ENCODE results near the gene SERPINA5. TPM values are rescaled to one million over a fixed set of nuclear protein-coding genes. Genes with fewer than 3 reads are reported as not detected.

The SERPINA5 gene
- total RNA-seq, 2 experiments from 2014 or later, result not detected

DNA sequence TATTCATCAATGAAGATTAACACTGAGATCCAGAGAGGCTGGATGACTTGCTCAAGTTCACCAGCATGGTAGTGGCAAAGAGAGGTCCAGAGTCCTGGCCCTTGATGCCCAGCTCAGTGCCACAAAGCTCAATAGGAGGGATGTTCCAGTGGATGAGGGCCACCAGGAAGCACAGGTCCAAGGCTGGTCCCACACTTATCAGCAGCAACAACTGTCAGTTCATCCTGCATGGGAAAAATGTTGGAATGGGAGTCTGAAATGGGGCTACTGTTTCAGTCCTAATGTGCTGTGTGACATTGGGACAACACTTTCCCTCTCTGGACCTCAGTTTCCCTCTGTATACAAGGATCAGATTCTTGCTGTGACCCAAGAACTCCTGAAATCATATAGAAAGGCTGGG lies 11.2 kb downstream of the SERPINA5 start:
- no peaks in the 10 kb centered on the region for H3K4me1 Mint-ChIP-seq
- ATAC-seq (no peak), DNase-seq (no peak)
- no peak overlapping the region for H3K4me3 Mint-ChIP-seq
- H3K27me3 Mint-ChIP-seq, result no peaks in the 10 kb centered on the region
- CTCF ChIA-PET, result no interaction called here
- no peaks in the 10 kb centered on the region for H3K36me3 Mint-ChIP-seq
- no peaks in the 10 kb centered on the region for H3K9me3 Mint-ChIP-seq (ENCODE audit: low read depth)
- H3K27ac Mint-ChIP-seq, result no peak overlapping the region

DNA sequence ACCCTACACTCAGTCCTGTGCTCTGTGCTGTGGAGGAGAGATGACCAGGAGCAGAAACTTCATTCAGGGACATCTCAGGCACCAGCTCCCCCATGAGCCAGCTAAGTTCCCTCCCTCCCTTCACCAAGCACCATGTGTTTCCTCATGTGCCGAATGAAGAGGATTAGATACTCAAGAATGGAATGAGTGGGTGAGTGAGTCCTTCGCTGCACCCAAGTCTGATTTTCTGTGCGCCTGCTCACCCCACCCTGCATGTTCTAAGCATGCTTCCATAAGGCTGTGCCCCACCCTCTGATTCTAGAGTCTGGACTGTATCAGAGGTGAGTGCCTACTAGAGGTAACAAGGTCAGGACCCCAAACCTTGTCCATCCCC lies 12.1 kb downstream of the SERPINA5 start:
- CTCF ChIA-PET, result no interaction called here
- H3K9me3 Mint-ChIP-seq (ENCODE audit: low read depth), result no peaks in the 10 kb centered on the region
- H3K27ac Mint-ChIP-seq, result no peak overlapping the region
- no peaks in the 10 kb centered on the region for H3K36me3 Mint-ChIP-seq
- no peak overlapping the region for H3K4me3 Mint-ChIP-seq
- DNase-seq (no peak), ATAC-seq (no peak)
- H3K4me1 Mint-ChIP-seq, result no peaks in the 10 kb centered on the region
- H3K27me3 Mint-ChIP-seq, result no peaks in the 10 kb centered on the region

DNA sequence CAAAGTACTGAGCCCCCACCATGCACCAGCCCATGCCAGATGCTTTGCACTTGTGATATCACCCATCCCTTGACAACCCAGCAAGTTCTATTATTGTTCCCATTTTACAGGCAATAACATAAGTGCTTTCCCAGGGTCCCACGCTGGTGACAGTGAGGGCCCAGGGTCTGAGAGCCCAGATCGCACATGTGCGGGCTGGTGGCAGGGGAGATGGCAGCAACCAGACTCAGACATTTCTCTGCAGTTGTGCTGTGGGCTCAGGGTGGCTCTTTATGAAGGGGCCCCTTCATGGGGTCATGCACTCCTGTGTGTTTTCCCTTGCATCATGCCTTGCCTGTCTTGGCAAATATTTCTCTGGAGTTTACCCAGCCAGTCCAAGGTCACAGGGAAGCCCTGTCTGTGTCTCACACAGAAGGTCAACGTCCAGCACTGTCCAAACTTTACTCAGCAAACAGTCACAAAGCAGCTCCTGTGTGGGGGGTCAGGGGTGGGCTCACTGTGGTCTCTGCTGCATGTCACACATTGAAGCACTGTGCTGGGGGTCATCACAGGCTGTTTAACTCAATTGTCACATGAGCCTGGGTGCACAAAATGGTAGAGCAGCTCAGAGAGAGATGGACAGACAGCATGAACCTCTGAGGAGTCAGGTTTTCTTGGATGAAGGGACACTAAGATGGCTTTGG lies 12.7 kb downstream of the SERPINA5 start:
- Mint-ChIP-seq H3K27ac (no peak overlapping the region), H3K4me1 (no peaks in the 10 kb centered on the region), H3K4me3 (no peak overlapping the region), H3K36me3 (no peaks in the 10 kb centered on the region), H3K9me3 (ENCODE audit: low read depth) (no peaks in the 10 kb centered on the region), H3K27me3 (no peaks in the 10 kb centered on the region)
- no peak for DNase-seq
- CTCF ChIA-PET, result no interaction called here
- no peak for ATAC-seq

DNA sequence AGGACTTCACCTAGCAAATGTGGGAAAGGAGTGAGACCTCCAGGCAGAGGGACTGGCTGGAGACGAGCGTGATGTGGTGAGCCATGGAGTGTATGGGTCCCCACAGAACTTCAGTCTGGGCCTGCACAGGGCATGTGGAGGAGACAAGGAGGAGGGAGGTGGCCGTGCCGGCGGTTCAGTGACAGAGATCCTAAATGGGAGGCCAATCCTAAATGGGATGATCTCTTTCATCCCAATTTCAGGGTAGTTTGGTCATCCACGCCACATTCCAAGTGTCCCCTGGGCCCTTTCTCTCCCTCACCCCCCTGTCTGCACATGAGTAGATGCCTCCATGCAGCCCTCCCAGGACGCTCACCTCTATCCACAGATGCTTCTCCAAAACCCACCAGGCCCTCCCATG lies 13.2 kb downstream of the SERPINA5 start:
- Mint-ChIP-seq H3K9me3 (ENCODE audit: low read depth) (no peaks in the 10 kb centered on the region), H3K27ac (no peak overlapping the region), H3K4me3 (no peak overlapping the region), H3K27me3 (no peaks in the 10 kb centered on the region), H3K36me3 (no peaks in the 10 kb centered on the region), H3K4me1 (no peaks in the 10 kb centered on the region)
- ATAC-seq (no peak), DNase-seq (no peak)
- CTCF ChIA-PET, result no interaction called here

DNA sequence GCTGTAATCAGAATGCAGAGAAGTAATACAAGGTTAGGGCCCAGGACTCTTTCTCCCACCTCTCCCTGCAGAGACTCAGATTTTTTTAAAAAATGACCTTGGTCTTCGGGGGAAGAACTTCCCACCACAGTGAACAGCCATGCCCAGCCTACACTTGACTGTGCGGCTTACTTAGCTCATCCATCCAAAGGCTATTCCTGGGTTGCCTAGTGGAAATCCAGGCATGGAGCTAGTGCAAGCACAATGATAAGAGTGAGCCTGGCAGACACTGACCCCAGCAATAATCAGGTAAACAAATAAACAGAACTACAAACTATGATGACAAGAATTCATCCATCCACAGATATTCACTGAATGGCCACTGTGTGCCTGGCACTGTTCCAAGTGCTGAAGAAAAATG lies 14.7 kb downstream of the SERPINA5 start:
- no peak overlapping the region for H3K4me3 Mint-ChIP-seq
- H3K4me1 Mint-ChIP-seq, result no peaks in the 10 kb centered on the region
- H3K27ac Mint-ChIP-seq, result no peak overlapping the region
- ATAC-seq (no peak), DNase-seq (no peak)
- no peaks in the 10 kb centered on the region for H3K27me3 Mint-ChIP-seq
- H3K9me3 Mint-ChIP-seq (ENCODE audit: low read depth), result no peaks in the 10 kb centered on the region
- H3K36me3 Mint-ChIP-seq, result no peaks in the 10 kb centered on the region
- CTCF ChIA-PET, result no interaction called here

DNA sequence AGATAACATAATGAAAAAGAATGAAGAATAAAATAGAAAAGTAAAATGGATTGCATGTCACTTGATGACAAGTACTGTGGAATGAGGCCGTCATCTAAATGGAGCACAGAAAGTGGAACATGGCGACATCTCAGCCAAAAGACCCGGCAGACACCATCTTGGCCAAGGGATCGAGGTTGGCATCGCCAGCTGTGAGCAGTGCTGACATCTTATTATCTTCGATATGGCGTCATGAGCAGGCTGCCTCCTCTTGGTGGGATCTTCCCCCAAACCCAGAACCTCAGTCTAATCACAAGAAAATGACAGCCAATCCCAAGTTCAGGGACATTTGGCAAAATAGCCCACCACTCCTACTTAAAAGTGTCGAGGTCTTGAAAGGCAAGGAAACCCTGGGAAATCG lies 15.1 kb downstream of the SERPINA5 start:
- ATAC-seq (no peak), DNase-seq (no peak)
- H3K36me3 Mint-ChIP-seq, result no peaks in the 10 kb centered on the region
- CTCF ChIA-PET, result no interaction called here
- H3K27ac Mint-ChIP-seq, result no peak overlapping the region
- H3K4me1 Mint-ChIP-seq, result no peaks in the 10 kb centered on the region
- no peaks in the 10 kb centered on the region for H3K9me3 Mint-ChIP-seq (ENCODE audit: low read depth)
- no peak overlapping the region for H3K4me3 Mint-ChIP-seq
- no peaks in the 10 kb centered on the region for H3K27me3 Mint-ChIP-seq

DNA sequence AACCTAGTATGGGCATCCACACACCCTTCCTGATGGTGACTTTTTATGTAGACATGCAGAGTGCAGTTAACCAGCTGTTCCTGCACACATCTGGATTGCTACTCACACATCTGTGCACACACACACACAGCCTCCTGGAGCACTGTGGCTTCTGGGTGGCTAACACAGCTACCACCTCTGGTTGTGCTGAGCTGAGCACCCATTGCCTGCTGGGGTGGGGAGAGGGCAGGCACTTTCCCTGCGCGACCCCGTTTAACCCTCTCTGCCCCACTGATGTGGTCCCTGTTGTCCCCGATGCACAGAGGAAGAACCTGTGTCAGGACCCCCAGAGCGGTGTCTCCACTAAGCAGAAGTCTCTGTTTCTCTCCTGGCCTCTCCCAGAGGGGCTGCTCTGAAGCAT lies 16.6 kb downstream of the SERPINA5 start:
- Mint-ChIP-seq H3K27ac (no peak overlapping the region), H3K9me3 (ENCODE audit: low read depth) (no peaks in the 10 kb centered on the region), H3K4me3 (no peak overlapping the region), H3K4me1 (no peaks in the 10 kb centered on the region), H3K27me3 (no peaks in the 10 kb centered on the region), H3K36me3 (no peaks in the 10 kb centered on the region)
- DNase-seq, result no peak
- CTCF ChIA-PET, result no interaction called here
- ATAC-seq, result no peak

DNA sequence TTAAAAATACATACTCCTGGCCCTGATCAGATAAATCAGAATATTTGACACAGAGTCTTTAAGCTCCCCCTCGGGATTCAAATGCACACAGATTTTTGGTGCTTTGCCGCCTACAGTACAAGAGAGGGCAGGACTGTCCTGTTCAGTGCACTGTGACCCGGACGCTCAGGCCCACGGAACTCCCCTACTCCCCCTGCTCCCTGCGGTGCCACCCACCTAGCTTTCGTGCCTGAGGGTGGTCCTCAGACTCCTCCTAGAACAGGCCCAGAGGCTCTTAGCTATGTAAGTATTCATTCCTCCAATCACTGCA lies 17.2 kb downstream of the SERPINA5 start:
- Mint-ChIP-seq H3K9me3 (ENCODE audit: low read depth) (no peaks in the 10 kb centered on the region), H3K27me3 (no peaks in the 10 kb centered on the region), H3K4me1 (no peaks in the 10 kb centered on the region), H3K36me3 (no peaks in the 10 kb centered on the region), H3K4me3 (no peak overlapping the region), H3K27ac (no peak overlapping the region)
- CTCF ChIA-PET, result no interaction called here
- ATAC-seq (no peak), DNase-seq (no peak)

DNA sequence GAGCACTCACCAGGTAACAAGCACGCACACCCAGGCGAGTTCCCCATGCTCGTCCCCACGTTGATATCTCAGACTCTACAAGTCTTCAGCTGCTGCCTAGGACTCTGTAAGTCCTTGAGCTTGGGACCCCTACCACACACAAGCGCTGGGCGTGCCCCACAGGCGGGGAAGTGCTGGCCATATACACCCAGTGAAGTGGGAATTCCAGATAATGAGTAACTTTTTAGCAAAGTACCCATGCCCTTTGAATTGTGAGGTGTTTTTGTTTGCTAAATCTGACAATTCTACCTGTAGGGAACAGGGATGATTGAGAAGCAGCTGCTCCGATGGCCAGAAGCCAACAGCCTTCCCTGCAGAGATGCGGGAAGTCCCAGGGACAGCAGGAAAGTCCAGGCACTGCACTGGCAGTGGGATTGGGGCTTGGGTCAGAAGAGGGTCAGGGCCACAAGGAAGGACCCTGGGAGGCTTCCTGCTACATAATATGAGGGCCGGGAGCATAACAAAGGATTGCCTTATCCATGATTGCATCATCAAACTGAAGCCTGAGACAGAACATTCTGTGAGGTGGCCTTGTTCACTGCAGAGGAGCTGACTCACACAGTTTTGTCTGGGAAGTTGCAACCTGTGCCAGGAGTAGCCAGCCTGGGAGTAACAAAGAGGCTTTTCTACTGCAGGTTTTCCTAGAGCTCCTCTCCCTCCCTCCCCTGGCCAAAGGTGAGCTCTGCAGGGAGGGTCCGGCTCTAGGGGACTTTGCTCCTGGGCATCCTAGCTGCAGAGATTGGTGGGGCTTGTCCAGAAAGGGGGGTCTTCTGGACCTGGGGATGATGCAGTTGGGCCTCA lies 17.8 kb downstream of the SERPINA5 start:
- H3K4me3 Mint-ChIP-seq, result no peak overlapping the region
- ATAC-seq (no peak), DNase-seq (no peak)
- H3K36me3 Mint-ChIP-seq, result no peaks in the 10 kb centered on the region
- no peaks in the 10 kb centered on the region for H3K4me1 Mint-ChIP-seq
- no peaks in the 10 kb centered on the region for H3K9me3 Mint-ChIP-seq (ENCODE audit: low read depth)
- H3K27me3 Mint-ChIP-seq, result no peaks in the 10 kb centered on the region
- CTCF ChIA-PET, result no interaction called here
- H3K27ac Mint-ChIP-seq, result no peak overlapping the region

DNA sequence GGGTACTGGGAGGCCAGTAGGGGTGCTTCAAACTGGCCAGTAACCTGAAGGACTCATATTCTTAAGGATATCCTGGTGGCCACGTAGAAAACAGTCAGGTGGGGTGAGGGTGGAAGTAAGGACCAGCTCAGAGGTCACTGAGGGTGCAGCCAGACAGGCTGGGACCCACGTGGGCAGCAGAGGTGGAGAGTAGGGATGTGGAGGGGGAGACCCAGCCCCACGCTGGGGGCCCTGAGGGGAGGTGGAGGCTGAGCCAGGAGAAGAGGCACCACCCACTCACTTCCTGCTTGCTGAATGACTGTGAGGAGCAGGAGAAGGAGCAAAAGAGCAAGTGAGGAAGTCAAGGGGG lies 18.4 kb downstream of the SERPINA5 start:
- Mint-ChIP-seq H3K27me3 (no peaks in the 10 kb centered on the region), H3K36me3 (no peaks in the 10 kb centered on the region), H3K4me3 (no peak overlapping the region), H3K27ac (no peak overlapping the region), H3K4me1 (no peaks in the 10 kb centered on the region), H3K9me3 (ENCODE audit: low read depth) (no peaks in the 10 kb centered on the region)
- no peak for ATAC-seq
- CTCF ChIA-PET, result no interaction called here
- DNase-seq, result no peak

DNA sequence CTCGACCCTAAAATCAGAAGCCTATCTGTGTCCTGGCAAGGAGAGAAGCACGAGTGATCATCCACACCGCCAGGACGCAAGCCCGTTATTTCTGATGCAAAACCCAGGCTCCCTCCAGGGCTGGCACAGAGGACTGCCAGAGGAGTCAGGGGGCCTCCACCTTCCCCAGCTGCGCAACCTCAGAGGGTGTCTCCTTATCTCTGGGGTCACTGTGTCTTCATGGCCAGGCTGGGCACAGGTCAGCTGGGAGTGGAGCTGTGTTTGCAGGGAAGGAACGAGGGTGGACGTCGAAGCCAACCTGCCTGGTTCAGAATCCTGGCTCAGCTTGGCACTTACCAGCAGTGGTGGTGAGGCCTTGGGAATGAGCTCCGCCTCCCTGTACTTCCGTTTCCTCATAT lies 18.9 kb downstream of the SERPINA5 start:
- H3K27me3 Mint-ChIP-seq, result no peaks in the 10 kb centered on the region
- H3K9me3 Mint-ChIP-seq (ENCODE audit: low read depth), result no peaks in the 10 kb centered on the region
- ATAC-seq (no peak), DNase-seq (no peak)
- no peaks in the 10 kb centered on the region for H3K36me3 Mint-ChIP-seq
- H3K4me3 Mint-ChIP-seq, result no peak overlapping the region
- H3K27ac Mint-ChIP-seq, result no peak overlapping the region
- no peaks in the 10 kb centered on the region for H3K4me1 Mint-ChIP-seq
- CTCF ChIA-PET, result no interaction called here

DNA sequence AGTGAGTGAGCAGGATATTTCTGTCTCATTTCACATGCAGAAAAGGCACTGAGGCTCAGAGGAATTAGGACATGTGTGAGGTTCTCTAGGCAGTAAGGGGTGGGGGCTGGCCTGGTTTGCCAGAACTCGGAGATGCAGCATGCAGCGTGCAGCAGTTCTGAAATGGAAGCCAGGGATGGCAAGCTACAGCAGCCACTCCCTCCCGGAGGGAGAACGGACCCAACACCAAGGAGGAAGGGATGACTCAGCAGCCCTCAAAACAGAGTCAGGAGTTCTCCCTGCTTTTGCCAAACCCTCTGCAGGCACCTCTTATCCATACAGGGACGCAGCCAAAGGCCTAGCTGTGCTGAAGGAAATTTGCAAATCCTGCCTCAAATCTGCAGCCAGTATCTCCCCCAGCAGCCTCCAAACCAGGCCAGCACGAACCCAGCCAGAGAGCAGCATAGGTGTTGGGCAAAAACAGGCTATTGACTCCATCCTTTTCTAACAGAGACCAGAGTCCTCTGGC lies 20.7 kb downstream of the SERPINA5 start:
- CTCF ChIA-PET, result no interaction called here
- DNase-seq, result no peak
- Mint-ChIP-seq H3K4me1 (no peaks in the 10 kb centered on the region), H3K27me3 (no peaks in the 10 kb centered on the region), H3K4me3 (no peak overlapping the region), H3K9me3 (ENCODE audit: low read depth) (no peaks in the 10 kb centered on the region), H3K27ac (no peak overlapping the region), H3K36me3 (no peaks in the 10 kb centered on the region)
- ATAC-seq, result no peak

DNA sequence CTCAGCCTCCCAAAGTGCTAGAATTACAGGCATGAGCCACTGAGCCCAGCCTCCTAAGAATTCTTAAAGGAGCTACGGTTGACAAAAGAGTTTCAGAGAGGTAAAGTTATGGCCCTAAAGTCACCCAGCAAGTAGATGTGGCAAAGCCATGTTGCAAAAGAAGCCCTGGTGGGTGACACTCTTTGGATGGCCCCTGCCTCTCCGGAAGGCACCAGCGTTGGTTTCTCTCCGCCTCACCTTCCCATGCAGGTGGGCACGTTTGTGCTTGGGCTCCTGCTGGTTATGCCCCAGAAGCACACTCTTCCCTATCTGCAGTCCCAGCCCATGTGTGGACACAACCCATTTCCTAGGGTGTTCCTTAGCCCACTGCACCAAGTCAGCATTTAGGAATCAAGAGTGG lies 21.5 kb downstream of the SERPINA5 start:
- CTCF ChIA-PET, result no interaction called here
- ATAC-seq, result no peak
- H3K27ac Mint-ChIP-seq, result no peak overlapping the region
- no peak for DNase-seq
- H3K27me3 Mint-ChIP-seq, result no peaks in the 10 kb centered on the region
- no peaks in the 10 kb centered on the region for H3K9me3 Mint-ChIP-seq (ENCODE audit: low read depth)
- H3K4me1 Mint-ChIP-seq, result no peaks in the 10 kb centered on the region
- no peak overlapping the region for H3K4me3 Mint-ChIP-seq
- H3K36me3 Mint-ChIP-seq, result no peaks in the 10 kb centered on the region

DNA sequence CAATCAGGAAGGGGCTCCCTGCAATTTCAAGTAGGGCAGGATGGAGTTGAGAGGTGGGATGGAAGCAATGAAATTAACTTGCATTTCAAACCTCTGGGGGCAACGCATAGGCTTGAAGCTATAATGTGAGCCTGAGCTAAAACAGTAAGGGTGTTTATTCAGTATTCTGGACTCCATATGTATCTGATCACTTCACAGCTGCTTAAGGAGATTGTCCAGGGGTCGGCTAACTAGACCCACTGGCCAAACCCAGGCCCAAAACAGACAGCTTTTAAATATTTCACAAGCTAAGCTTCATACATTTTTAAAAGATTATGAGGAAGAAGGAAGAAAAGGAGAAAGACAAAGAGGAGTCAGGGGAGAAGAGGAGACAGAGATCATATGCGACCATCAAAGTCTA lies 24.1 kb downstream of the SERPINA5 start:
- CTCF ChIA-PET, result no interaction called here
- no peak overlapping the region for H3K4me3 Mint-ChIP-seq
- no peaks in the 10 kb centered on the region for H3K27me3 Mint-ChIP-seq
- no peaks in the 10 kb centered on the region for H3K9me3 Mint-ChIP-seq (ENCODE audit: low read depth)
- ATAC-seq (no peak), DNase-seq (no peak)
- H3K4me1 Mint-ChIP-seq, result no peaks in the 10 kb centered on the region
- no peaks in the 10 kb centered on the region for H3K36me3 Mint-ChIP-seq
- H3K27ac Mint-ChIP-seq, result no peak overlapping the region
